Measurements from ENCODE around the gene TMEFF2.

Gene TMEFF2

DNA sequence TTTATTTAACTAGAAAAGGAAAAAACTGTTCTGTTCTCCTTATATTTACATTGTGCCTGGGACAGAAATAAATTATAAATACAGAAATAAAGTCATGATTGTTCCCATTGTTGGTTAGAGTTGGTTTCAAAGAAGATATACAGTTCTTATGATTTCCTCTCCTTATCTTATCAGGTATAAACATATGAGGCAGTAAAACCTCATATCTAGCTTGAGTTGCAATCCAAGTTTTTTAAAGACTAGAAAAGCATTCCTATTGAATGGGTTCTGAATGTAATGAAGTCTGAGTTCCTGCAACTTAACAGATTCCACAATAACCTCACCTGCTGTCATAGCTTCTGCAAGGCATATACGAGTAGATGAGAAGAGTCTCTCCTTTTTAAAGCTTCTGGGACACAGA is 233.2 kb downstream of the TMEFF2 start:
- TF ChIP-seq, protein P1, sequence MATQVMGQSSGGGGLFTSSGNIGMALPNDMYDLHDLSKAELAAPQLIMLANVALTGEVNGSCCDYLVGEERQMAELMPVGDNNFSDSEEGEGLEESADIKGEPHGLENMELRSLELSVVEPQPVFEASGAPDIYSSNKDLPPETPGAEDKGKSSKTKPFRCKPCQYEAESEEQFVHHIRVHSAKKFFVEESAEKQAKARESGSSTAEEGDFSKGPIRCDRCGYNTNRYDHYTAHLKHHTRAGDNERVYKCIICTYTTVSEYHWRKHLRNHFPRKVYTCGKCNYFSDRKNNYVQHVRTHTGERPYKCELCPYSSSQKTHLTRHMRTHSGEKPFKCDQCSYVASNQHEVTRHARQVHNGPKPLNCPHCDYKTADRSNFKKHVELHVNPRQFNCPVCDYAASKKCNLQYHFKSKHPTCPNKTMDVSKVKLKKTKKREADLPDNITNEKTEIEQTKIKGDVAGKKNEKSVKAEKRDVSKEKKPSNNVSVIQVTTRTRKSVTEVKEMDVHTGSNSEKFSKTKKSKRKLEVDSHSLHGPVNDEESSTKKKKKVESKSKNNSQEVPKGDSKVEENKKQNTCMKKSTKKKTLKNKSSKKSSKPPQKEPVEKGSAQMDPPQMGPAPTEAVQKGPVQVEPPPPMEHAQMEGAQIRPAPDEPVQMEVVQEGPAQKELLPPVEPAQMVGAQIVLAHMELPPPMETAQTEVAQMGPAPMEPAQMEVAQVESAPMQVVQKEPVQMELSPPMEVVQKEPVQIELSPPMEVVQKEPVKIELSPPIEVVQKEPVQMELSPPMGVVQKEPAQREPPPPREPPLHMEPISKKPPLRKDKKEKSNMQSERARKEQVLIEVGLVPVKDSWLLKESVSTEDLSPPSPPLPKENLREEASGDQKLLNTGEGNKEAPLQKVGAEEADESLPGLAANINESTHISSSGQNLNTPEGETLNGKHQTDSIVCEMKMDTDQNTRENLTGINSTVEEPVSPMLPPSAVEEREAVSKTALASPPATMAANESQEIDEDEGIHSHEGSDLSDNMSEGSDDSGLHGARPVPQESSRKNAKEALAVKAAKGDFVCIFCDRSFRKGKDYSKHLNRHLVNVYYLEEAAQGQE (IDR thresholded peaks at IDR 0.05; ENCODE audit: insufficient read depth in 1 of 2, low read depth in 2 of 2, low read length in 2 of 2), result no peak
- TF ChIP-seq TAF1 (IDR thresholded peaks at IDR 0.05; ENCODE audit: borderline replicate concordance, insufficient read depth, low read length), result no peak
- no peak for TF ChIP-seq FOXP2 (optimal IDR thresholded peaks at IDR 0.05; ENCODE audit: borderline replicate concordance, extremely low read depth, extremely low read length, insufficient read depth)
- no peak for TF ChIP-seq SIN3A (IDR thresholded peaks at IDR 0.05; ENCODE audit: borderline replicate concordance, insufficient read depth, low read length)
- no peak for TF ChIP-seq POLR2AphosphoS5 (IDR thresholded peaks at IDR 0.05; ENCODE audit: low read depth, low read length)

GRCh38 chr2:191959209-191959608 is 235.5 kb downstream of the TMEFF2 start:
- TF ChIP-seq TAF1 (IDR thresholded peaks at IDR 0.05; ENCODE audit: borderline replicate concordance, insufficient read depth, low read length) (no peak), SIN3A (IDR thresholded peaks at IDR 0.05; ENCODE audit: borderline replicate concordance, insufficient read depth, low read length) (no peak), FOXP2 (optimal IDR thresholded peaks at IDR 0.05; ENCODE audit: borderline replicate concordance, extremely low read depth, extremely low read length, insufficient read depth) (no peak)
- TF ChIP-seq, protein P1 (IDR thresholded peaks at IDR 0.05; ENCODE audit: insufficient read depth in 1 of 2, low read depth in 2 of 2, low read length in 2 of 2), result no peak

DNA sequence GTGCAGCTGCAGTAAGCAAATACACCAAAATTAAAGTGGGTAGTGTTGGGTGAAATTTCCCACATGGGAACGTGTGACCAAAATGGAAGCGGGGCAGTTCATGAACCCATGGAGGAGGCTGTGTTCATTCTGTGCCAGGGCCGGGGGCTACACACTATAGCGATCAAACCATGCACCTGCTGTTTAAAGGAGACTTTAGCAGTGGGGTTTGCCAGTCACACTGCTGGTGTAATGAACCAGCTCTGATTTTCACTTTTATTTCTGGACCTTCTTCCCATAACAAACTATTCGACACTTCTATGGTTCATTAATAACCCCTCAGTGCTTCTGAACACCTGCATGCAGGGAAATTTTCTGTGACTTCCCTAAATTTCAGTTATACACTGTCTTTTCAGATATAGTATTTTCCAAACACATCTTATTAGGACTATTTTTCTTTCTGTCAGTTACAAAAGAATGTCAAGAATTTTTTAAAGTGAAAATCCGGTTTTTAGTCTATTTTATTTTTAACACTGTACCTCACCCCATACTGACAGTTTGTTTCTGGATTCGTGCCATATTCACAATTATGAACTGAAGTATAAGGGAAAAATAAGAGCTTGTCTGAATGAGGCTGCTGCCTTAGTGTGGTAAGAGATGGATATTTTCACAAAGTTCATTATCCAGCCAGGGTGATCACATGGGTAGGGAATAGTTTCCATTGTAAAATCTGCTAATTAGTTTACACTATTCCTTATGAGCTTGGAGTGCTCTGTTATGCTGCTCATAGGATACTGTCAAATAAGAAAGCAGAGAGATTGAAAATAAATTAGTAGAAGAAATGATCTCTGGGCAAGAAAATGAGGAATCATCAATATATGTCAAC is 236.5 kb downstream of the TMEFF2 start:
- TF ChIP-seq TAF1 (IDR thresholded peaks at IDR 0.05; ENCODE audit: borderline replicate concordance, insufficient read depth, low read length) (no peak), POLR2AphosphoS5 (IDR thresholded peaks at IDR 0.05; ENCODE audit: low read depth, low read length) (no peak), FOXP2 (optimal IDR thresholded peaks at IDR 0.05; ENCODE audit: borderline replicate concordance, extremely low read depth, extremely low read length, insufficient read depth) (no peak), SIN3A (IDR thresholded peaks at IDR 0.05; ENCODE audit: borderline replicate concordance, insufficient read depth, low read length) (no peak)
- TF ChIP-seq, protein P1 (IDR thresholded peaks at IDR 0.05; ENCODE audit: insufficient read depth in 1 of 2, low read depth in 2 of 2, low read length in 2 of 2), result no peak

- no peak for TF ChIP-seq POLR2AphosphoS5 (IDR thresholded peaks at IDR 0.05; ENCODE audit: low read depth, low read length)
- TF ChIP-seq, protein P1 (IDR thresholded peaks at IDR 0.05; ENCODE audit: insufficient read depth in 1 of 2, low read depth in 2 of 2, low read length in 2 of 2), result no peak
Observed at GRCh38 chr2:191954451-191954850, 240.3 kb downstream of the TMEFF2 start.

All from PFSK-1 (cell line).